ENCODE results near the gene MYCN.

Gene MYCN

DNA sequence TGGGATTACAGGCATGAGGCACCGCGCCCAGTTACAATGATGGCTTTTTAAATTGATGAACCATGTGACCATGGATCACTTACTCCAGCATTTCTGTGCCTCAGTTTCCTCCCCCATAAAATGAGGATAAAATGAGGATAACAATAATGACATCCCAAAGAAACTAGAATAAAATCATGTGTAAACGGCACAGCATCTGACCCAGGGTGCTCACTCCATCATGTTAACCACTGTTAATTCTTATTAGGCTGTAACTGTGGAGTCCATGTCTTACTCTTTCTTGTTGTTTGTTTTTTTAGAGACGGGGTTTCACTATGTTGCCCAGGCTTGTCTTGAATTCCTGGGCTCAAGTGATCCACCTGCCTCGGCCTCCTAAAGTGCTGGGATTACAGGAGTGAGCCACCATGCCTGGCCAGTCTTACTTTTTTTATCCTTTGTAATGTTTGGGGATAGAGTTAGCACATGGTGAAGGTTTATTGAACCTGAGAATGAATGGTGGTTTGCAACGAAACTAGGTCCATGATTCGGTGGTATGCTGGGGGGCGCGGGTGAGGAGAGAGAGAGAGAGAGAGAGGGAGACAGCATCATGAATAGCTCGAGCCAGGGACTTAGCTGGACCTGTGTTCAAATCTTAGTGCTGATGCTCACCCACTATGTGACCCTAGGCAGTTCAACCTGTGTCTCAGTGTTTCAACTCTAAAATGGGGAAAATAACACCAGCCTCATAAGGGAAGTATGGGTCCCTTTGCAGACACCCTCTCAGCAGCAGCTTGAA is 52.3 kb downstream of the MYCN start:
- DNase-seq (ENCODE audit: extremely low read depth in 1 of 2, low read depth in 1 of 2), result no peak

- no peak for DNase-seq (ENCODE audit: extremely low read depth in 1 of 2, low read depth in 1 of 2)
Measured at GRCh38 chr2:15993232-15993610, 52.9 kb downstream of the MYCN start.

DNA sequence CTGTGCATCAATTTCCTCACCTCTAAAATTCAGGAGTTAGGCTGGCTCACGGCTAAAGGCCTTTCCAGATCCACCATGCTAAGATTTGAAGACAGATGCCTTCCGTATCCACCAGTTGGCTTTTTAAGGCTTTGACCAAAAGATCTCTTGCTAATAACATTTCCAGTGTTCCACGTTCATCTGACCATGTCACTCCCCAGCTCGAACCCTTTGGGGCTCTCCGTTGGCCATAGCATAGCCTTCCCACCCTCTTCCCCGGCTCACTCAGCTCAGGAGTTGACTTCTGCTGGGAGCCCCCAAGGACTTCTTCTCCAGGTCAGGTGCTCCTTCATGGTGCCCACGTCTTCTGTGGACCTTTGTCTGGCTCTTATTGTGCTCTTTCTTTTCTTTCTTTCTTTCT is 53.3 kb downstream of the MYCN start:
- DNase-seq (ENCODE audit: extremely low read depth in 1 of 2, low read depth in 1 of 2), result no peak

DNA sequence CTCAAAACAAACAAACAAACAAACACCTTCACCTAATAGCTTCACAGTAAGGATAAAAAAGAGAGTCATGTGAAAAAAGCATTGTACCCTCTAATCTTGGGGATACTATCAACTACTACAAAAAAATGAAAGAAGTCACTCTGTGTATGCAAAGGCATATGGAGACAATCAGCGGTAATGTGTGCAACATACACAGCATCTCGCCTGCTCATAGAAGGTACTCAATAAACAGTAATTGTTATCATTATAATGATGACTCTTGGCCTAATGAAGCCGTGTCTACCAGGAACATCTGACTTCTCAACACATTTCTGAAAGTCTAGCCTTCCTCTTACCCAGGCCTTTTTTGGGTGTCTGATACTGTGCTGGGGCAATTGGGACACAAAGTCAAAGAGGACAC is 55.3 kb downstream of the MYCN start:
- DNase-seq (ENCODE audit: extremely low read depth in 1 of 2, low read depth in 1 of 2), result no peak
